Tongue (tissue), 2 donors: ENCODE measurements around the gene OCA2. TPM values are rescaled to one million over a fixed set of nuclear protein-coding genes. Genes with fewer than 3 reads are reported as not detected.

Source experiments
- DNase-seq: peaks from one replicate; pipeline ENCODE4 v3.0.0-alpha.2; 2015
- total RNA-seq: library from RNA; depleted of rRNA; stranded (reverse); fragments of >200 nt; gene quantifications from one replicate; pipeline ENCODE4 v1.2.3, GENCODE V29; 2014

Gene OCA2
- total RNA-seq, 1 donor from 2014 or later = 4.9 TPM

- DNase-seq = no peak
Measured at GRCh38 chr15:27936164-27936563, 163.0 kb downstream of the OCA2 start.

GRCh38 chr15:27935328-27935727, 163.8 kb downstream of the OCA2 start:
- no peak for DNase-seq

- peak; percentile 13 for DNase-seq
Measured at GRCh38 chr15:27934782-27935181, 164.3 kb downstream of the OCA2 start.

GRCh38 chr15:27933562-27933961, 165.6 kb downstream of the OCA2 start:
- no peak for DNase-seq

GRCh38 chr15:27932600-27932999, 166.5 kb downstream of the OCA2 start:
- no peak for DNase-seq

GRCh38 chr15:27928386-27928785, 170.7 kb downstream of the OCA2 start:
- peak; percentile 68 for DNase-seq

GRCh38 chr15:27912283-27912682, 186.8 kb downstream of the OCA2 start:
- no peak for DNase-seq

- DNase-seq = no peak
Measured at GRCh38 chr15:27906802-27907201, 192.3 kb downstream of the OCA2 start.

- DNase-seq = no peak
Measured at GRCh38 chr15:27903405-27903804, 195.7 kb downstream of the OCA2 start.

GRCh38 chr15:27902680-27903385, 196.3 kb downstream of the OCA2 start:
- DNase-seq = peak; percentile 7

GRCh38 chr15:27899583-27900285, 199.4 kb downstream of the OCA2 start:
- no peak for DNase-seq

- DNase-seq = no peak
Measured at GRCh38 chr15:27897481-27897880, 201.6 kb downstream of the OCA2 start.

- no peak for DNase-seq
Measured at GRCh38 chr15:27894645-27895044, 204.5 kb downstream of the OCA2 start.

- no peak for DNase-seq
Measured at GRCh38 chr15:27889258-27889657, 209.9 kb downstream of the OCA2 start.

- peak; percentile 11 for DNase-seq
Measured at GRCh38 chr15:27885201-27885600, 213.9 kb downstream of the OCA2 start.

GRCh38 chr15:27884726-27885125, 214.4 kb downstream of the OCA2 start:
- DNase-seq = peak; percentile 9

GRCh38 chr15:27878841-27879240, 220.3 kb downstream of the OCA2 start:
- no peak for DNase-seq

GRCh38 chr15:27873828-27874227, 225.3 kb downstream of the OCA2 start:
- no peak for DNase-seq

GRCh38 chr15:27873039-27873438, 226.1 kb downstream of the OCA2 start:
- no peak for DNase-seq

- no peak for DNase-seq
Measured at GRCh38 chr15:27872355-27872754, 226.8 kb downstream of the OCA2 start.

- DNase-seq = no peak
Measured at GRCh38 chr15:27871902-27872260, 227.2 kb downstream of the OCA2 start.

GRCh38 chr15:27871078-27871901, 227.8 kb downstream of the OCA2 start:
- no peak for DNase-seq

- peak; percentile 55 for DNase-seq
Measured at GRCh38 chr15:27870320-27870719, 228.8 kb downstream of the OCA2 start.
